ENCODE data around the gene PCBD2. TPM values are rescaled to one million over a fixed set of nuclear protein-coding genes. Genes with fewer than 3 reads are reported as not detected.

PCBD2 gene
- total RNA-seq, 1 donor from 2014 or later: 11.5 TPM

GRCh38 chr5:134943547-134943946 lies 38.6 kb downstream of the PCBD2 start:
- no peak for TF ChIP-seq CTCF (IDR thresholded peaks at IDR 0.05)
- Mint-ChIP-seq H3K4me1 (no peaks in the 10 kb centered on the region), H3K9me3 (no peaks in the 10 kb centered on the region), H3K27ac (no peak overlapping the region), H3K36me3 (ENCODE audit: low read depth) (peaks cover 9% of the 10 kb centered on the region), H3K27me3 (no peaks in the 10 kb centered on the region), H3K4me3 (no peak overlapping the region)
- DNase-seq (no peak), ATAC-seq (ENCODE audit: low read depth) (no peak)
- CTCF ChIA-PET: no interaction called here
- POLR2A ChIA-PET: no interaction called here
- intact Hi-C loops (cut with micrococcal nuclease): no loop called here

DNA sequence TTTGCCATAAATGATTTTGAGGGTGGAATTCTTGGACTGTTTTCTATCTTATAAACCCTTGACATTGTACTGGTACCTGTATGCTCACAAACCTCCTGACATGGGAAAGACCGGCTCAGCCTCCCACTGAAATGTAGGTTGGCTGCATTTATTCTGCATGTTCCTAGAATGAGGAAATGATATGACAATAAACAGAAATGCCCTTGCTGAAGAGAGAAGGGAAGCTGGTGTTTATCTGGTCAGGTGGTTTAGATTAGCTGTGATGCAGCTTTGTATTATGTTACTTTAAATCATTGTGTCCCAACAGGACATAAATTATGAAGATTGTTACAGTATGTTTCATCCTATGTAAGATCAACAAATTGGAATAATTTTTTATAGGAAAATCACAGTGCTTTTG lies 39.7 kb downstream of the PCBD2 start:
- ChIA-PET CTCF (interaction anchor here (1.1 kb wide), 1 partner anchor 90 kb away, joined by 3 read pairs; no protein-coding TSS in a partner anchor), POLR2A (no interaction called here)
- DNase-seq: no peak
- intact Hi-C loops (cut with micrococcal nuclease): no loop called here
- Mint-ChIP-seq H3K4me1 (no peaks in the 10 kb centered on the region), H3K27me3 (no peaks in the 10 kb centered on the region), H3K9me3 (no peaks in the 10 kb centered on the region), H3K36me3 (ENCODE audit: low read depth) (peaks cover 9% of the 10 kb centered on the region), H3K4me3 (no peak overlapping the region), H3K27ac (no peak overlapping the region)
- no peak for TF ChIP-seq CTCF (IDR thresholded peaks at IDR 0.05)
- ATAC-seq (ENCODE audit: low read depth): no peak

DNA sequence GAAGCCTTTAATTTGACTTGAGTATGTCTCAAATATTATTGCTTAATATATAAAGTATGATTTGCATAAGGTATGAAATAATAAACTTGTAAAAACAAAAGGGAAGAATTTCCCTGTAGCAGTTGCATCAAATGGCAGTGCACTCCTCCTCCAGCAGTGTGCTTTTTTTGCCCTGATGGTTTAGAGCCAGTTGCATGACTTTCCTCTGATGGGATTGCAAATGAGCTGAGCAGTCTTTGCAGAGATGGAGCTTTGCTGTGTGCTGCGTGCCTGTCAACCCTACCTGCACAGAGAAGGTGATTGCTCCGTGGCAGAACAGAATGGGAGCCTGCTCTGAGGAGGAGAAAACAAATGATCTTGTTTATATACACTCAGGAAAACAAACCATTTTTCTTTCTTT lies 40.1 kb downstream of the PCBD2 start:
- ATAC-seq (ENCODE audit: low read depth) (no peak), DNase-seq (no peak)
- peaks cover 6% of the 10 kb centered on the region for H3K36me3 Mint-ChIP-seq (ENCODE audit: low read depth)
- no peaks in the 10 kb centered on the region for H3K4me1 Mint-ChIP-seq
- H3K4me3 Mint-ChIP-seq: no peak overlapping the region
- ChIA-PET POLR2A (no interaction called here), CTCF (interaction anchor here (1.1 kb wide), 1 partner anchor 90 kb away, joined by 3 read pairs; no protein-coding TSS in a partner anchor)
- intact Hi-C loops (cut with micrococcal nuclease): no loop called here
- no peak for TF ChIP-seq CTCF (IDR thresholded peaks at IDR 0.05)
- no peak overlapping the region for H3K27ac Mint-ChIP-seq
- no peaks in the 10 kb centered on the region for H3K9me3 Mint-ChIP-seq
- H3K27me3 Mint-ChIP-seq: no peaks in the 10 kb centered on the region

DNA sequence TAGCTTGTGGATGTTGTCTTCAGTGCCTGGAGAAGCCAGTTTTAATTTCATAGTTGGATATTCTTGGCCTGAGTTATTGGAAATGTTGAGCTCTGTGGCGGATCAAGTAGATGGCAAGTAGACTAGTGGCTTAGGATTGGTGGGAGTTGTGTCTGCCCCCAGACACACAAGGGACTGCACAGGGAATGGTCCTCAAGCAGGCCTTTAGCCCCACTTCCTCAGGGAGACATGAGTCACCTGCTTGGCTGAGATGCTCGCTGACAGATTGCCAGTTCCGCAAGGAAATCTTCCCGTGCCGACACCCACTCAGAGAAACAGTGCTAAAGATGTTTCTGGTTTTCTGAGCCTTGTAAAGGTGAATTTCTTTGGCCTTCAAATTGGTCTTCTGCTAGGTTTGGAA lies 44.0 kb downstream of the PCBD2 start:
- DNase-seq (no peak), ATAC-seq (ENCODE audit: low read depth) (no peak)
- Mint-ChIP-seq H3K27ac (no peak overlapping the region), H3K27me3 (no peaks in the 10 kb centered on the region), H3K9me3 (no peaks in the 10 kb centered on the region), H3K4me1 (no peaks in the 10 kb centered on the region), H3K36me3 (ENCODE audit: low read depth) (peaks cover 2% of the 10 kb centered on the region), H3K4me3 (no peak overlapping the region)
- ChIA-PET POLR2A (no interaction called here), CTCF (interaction anchor here (1.0 kb wide), 1 partner anchor 10 kb away, joined by 3 read pairs; no protein-coding TSS in a partner anchor)
- no peak for TF ChIP-seq CTCF (IDR thresholded peaks at IDR 0.05)
- intact Hi-C loops (cut with micrococcal nuclease): no loop called here

DNA sequence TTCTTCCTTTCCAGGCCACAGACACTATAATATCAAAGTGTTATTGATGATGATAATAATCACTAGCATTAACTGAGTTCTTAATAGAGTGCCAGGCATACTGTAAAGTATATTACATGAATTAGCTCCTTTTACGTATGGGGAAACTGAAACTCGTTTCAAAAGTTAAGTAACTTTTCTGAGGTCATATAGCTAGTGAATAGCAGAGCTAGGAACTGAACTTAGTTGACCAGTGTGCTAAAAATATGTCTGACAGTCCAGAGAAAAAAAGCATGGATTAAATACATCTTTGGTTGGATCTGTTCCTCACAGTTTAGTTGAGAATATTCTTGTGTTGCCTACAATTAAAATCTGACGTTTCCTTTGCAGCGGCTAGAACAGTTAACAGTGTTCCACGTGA lies 44.4 kb downstream of the PCBD2 start:
- CTCF ChIA-PET: no interaction called here
- Mint-ChIP-seq H3K9me3 (peaks cover 2% of the 10 kb centered on the region), H3K36me3 (ENCODE audit: low read depth) (peaks cover 4% of the 10 kb centered on the region), H3K4me3 (no peak overlapping the region), H3K27me3 (no peaks in the 10 kb centered on the region), H3K27ac (no peak overlapping the region), H3K4me1 (no peaks in the 10 kb centered on the region)
- POLR2A ChIA-PET: no interaction called here
- TF ChIP-seq CTCF (IDR thresholded peaks at IDR 0.05): no peak
- DNase-seq: no peak
- intact Hi-C loops (cut with micrococcal nuclease): no loop called here
- no peak for ATAC-seq (ENCODE audit: low read depth)

Data from activated B cell treated with CpG ODN at 0.5 μM for 24 hours (primary cell).